Spinal cord (tissue), 10 donors: ENCODE data around the gene HEATR5A. TPM values are rescaled to one million over a fixed set of nuclear protein-coding genes. Genes with fewer than 3 reads are reported as not detected.

Experiments
- DNase-seq, 6 donors: peaks; one replicate each; pipeline versions ENCODE4 v3.0.0 to v3.0.0-alpha.2; 2013 to 2015; ENCODE audit warnings: low spot score in 6 of 6, low read depth in 4 of 6
- H3K27ac ChIP-seq: one replicate; pipeline ENCODE4 v1.5.1; 2013; ENCODE audit warnings: low read depth, low read length, control low read depth
- H3K27me3 ChIP-seq: one replicate; pipeline ENCODE4 v1.6.1; 2013; ENCODE audit warnings: low read length; ENCODE audit not compliant: control insufficient read depth, insufficient read depth
- H3K36me3 ChIP-seq: one replicate; pipeline ENCODE4 v1.6.1; 2013; ENCODE audit warnings: low read length; ENCODE audit not compliant: control insufficient read depth, insufficient read depth
- H3K4me1 ChIP-seq: one replicate; pipeline ENCODE4 v1.6.1; 2013; ENCODE audit warnings: low read length; ENCODE audit not compliant: control insufficient read depth, insufficient read depth
- H3K4me3 ChIP-seq: one replicate; pipeline ENCODE4 v1.5.1; 2013; ENCODE audit warnings: low read depth, low read length, control low read depth
- H3K9me3 ChIP-seq: one replicate; pipeline ENCODE4 v1.6.1; 2013; ENCODE audit warnings: low read length; ENCODE audit not compliant: control insufficient read depth, insufficient read depth
- WGBS: methylation state at CpG from one replicate; pipeline ENCODE4 v1.1.5; 2013; ENCODE audit warnings: missing lambda C conversion rate; ENCODE audit not compliant: insufficient coverage; 5-methylcytosine and 5-hydroxymethylcytosine counted together
- polyA plus RNA-seq, 2 donors: library from polyadenylated mRNA; unstranded; fragments of 120-200 nt; gene quantifications; one replicate each; pipeline ENCODE4 v1.2.1, GENCODE V29; 2013; ENCODE audit not compliant: insufficient read length in 2 of 2
- total RNA-seq, 2 donors: library from RNA; depleted of rRNA in 1 of 2; stranded (reverse); fragments of 120-200 nt in 1 of 2; fragments of >200 nt in 1 of 2; gene quantifications; one replicate each; pipeline versions ENCODE4 v1.2.3 to v1.2.4, GENCODE V29; 2013 to 2014
- donor health status: healthy.

The HEATR5A gene
- total and polyA plus RNA-seq, 4 donors, result 20.4 to 74.2 (median 37.1) TPM

DNA sequence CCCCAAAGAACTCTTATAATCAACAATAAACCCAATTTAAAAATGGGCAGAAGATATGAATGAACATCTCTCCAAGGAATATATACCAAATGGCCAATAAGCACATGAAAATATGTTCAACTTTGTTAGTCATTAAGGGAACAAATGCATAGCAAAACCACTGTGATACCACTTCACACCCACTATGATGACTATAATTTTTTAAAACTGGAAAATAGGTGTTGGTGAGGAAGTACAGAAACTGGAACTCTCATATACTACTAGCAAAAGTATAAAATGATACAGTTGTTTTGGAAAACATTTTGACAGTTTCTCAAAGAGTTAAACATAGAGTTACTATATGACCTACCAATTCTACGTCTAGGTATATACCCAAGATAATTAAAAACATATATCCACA is 9.4 kb upstream of the HEATR5A start:
- H3K27ac ChIP-seq, result no peak overlapping the region

DNA sequence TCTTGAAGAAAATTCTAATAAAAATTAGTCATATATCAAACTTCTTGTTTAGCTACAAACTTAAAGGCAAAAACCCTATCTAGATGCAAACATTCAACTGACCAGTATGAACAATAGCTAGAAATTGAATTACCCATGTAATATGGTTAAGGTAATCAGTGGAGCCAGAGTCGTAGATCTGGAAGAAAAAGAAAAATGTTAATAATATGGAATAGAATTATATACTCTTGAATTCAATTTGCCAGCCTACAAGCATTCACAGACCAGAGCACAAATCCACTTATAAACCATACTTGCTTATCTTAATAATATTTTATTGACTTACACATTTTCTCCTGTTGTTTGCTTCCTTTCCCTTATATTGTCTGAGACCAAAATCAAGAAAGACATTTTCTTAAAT is 7.7 kb upstream of the HEATR5A start:
- H3K36me3 ChIP-seq, result no peaks in the 10 kb centered on the region
- no peak overlapping the region for H3K4me3 ChIP-seq
- H3K9me3 ChIP-seq, result peaks cover 4% of the 10 kb centered on the region
- WGBS, result no CpG with 5 or more reads among the region's 1 CpG
- DNase-seq, result no peak
- no peak overlapping the region for H3K27ac ChIP-seq
- no peaks in the 10 kb centered on the region for H3K27me3 ChIP-seq
- H3K4me1 ChIP-seq, result no peaks in the 10 kb centered on the region

More for the DNA sequence above, 9.4 kb upstream of the HEATR5A start:
- Histone ChIP-seq H3K27me3 (no peaks in the 10 kb centered on the region), H3K9me3 (peaks cover 4% of the 10 kb centered on the region), H3K4me1 (no peaks in the 10 kb centered on the region), H3K36me3 (no peaks in the 10 kb centered on the region), H3K4me3 (no peak overlapping the region)
- DNase-seq, result no peak
- 100% methylated on average over 1 of the region's 1 CpG for WGBS

DNA sequence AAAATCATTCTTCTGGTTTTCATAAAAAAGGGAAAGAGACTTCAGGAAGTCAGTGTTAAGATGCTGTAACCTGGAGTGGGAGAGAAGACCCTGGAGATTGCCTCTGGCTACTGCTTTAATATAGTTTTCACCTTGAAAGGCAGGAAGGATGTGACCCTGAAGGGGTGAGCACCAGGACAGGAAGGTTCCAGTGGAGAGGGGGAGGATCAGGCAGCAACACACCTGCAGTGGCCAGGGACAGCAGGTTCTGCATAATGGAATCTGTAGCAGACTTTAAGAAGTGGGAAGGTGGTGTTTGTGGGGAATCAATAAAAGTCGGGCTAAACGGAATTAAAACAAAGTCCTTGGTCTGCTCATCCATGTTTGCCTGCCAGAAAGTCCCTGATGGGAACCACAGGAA is 6.3 kb upstream of the HEATR5A start:
- WGBS, result 65% methylated on average over 2 of the region's 2 CpGs
- no peak for DNase-seq
- Histone ChIP-seq H3K4me3 (no peak overlapping the region), H3K4me1 (no peaks in the 10 kb centered on the region), H3K36me3 (no peaks in the 10 kb centered on the region), H3K27ac (no peak overlapping the region), H3K9me3 (no peaks in the 10 kb centered on the region), H3K27me3 (no peaks in the 10 kb centered on the region)

DNA sequence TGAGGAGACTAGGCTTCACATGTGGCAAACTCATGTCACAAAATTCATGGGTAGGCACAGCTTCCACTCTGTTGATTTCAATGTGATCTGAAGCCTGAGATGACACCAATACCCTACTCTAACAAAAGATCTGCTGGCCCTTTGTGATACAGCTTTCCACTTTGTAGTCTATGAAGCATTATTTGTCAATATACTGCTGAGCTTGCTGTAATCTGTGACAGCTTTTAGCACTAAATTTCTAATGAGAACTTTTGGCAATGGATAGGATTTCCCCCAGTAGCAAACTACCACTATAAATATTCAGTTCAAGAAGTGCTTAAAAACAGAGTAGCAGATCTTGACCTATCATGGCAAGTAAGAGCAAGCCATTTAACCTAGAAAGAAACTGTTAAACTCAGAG is 5.6 kb upstream of the HEATR5A start:
- H3K27me3 ChIP-seq, result no peaks in the 10 kb centered on the region
- H3K27ac ChIP-seq, result no peak overlapping the region
- no peaks in the 10 kb centered on the region for H3K4me1 ChIP-seq
- H3K9me3 ChIP-seq, result no peaks in the 10 kb centered on the region
- DNase-seq, result no peak
- H3K4me3 ChIP-seq, result no peak overlapping the region
- H3K36me3 ChIP-seq, result no peaks in the 10 kb centered on the region

DNA sequence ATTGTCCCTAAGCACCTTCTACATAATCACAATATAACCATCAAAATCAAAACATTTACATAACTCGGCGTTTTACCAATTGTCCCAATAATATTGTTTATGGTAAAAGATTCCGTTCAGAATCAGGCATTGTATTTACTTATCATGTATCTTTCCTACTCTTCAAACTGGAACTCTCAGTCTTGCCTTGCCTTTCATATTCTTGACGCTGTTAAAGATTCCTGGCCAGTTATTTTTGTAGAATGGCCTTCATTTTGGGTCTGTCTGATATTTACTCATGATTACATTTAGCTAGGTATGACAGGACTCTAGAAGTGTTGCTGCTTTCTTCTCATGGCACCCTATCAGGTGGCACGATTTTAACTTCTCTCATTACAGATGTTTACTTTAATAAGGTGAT is 850 bp upstream of the HEATR5A start:
- Histone ChIP-seq H3K27ac (no peak overlapping the region), H3K36me3 (no peaks in the 10 kb centered on the region), H3K27me3 (no peaks in the 10 kb centered on the region), H3K9me3 (no peaks in the 10 kb centered on the region), H3K4me3 (peak overlapping the region; percentile 90), H3K4me1 (no peaks in the 10 kb centered on the region)
- no CpG with 5 or more reads among the region's 5 CpGs for WGBS
- DNase-seq, result no peak

DNA sequence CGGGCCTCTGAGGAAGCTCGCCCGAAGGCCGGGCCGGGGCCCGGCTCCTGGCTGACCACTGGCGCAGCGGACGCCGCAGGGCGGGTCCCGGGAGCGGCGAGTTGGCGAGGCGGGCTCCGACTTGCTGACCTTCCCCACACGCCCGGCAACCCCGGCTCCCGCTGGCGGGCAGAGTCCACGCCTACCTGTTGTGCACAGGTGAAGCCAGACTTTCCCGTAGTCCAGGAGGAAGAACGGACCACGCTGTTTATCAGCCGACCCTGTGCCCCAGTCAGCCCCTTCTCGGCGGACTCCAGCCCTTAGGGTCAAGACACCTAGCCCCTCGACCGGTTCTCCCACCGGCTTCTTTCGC is 407 bp downstream of the HEATR5A start:
- Histone ChIP-seq H3K27me3 (no peaks in the 10 kb centered on the region), H3K36me3 (no peaks in the 10 kb centered on the region), H3K4me1 (no peaks in the 10 kb centered on the region), H3K9me3 (no peaks in the 10 kb centered on the region), H3K27ac (peak overlapping the region; percentile 89), H3K4me3 (peak overlapping the region; percentile 90)
- 0% methylated on average over 33 of the region's 33 CpGs for WGBS
- peak in 3 of 6 donors; percentile 11 to 67 (median 22) for DNase-seq

DNA sequence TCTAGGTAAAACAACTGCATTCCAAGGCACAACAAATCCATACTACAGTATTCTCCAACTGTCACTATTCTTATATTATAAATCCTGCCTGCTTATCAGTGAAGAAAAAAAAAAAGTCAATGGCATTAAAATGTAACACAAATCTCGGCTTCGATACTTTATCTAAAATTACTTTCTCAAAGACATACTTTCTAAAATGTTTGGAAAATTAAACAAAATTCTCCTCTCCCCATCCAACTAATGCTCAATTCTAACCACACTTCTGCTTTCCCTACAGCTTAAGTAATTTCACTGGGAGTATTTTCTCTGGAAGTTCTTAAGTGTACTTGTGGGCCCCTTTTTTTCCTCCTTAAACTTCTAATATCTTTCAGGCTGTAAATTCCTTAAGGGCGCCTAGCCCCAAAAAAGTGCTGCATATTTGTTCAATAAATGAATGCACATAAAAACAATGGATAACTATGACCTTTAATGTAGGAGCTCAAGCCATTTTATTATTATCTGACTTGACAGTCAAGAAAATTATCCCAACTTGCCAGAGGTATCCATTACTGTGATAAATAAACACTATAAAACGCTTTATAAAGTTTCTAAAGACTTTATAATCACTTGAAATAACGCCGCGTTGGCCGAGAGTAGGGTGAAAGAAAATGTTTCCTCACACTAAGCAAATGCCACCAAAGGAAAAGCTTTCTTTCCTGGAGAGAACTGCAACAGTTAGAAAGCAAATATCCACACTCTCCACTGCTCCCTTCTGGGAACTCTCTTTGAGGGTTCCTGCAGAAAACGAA is 977 bp downstream of the HEATR5A start:
- no peaks in the 10 kb centered on the region for H3K4me1 ChIP-seq

DNA sequence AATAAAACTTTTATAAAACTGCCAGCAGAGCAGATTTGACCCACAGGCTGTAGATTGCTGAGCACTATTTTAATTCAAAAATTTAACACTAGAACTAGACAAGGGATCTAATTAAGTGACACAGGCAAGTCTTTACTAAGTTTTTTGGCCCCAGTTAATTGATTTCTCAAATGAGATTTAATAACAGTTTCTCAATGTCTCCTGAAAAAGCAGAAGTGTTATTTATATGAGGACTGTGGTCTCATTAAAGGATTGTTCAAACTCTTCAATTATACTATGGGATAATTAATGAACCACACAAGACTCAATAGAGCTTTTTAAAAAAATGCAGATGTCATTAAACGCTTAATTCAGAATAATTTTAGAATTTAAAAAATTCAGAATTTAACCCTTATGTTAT is 1.9 kb downstream of the HEATR5A start:
- H3K27ac ChIP-seq, result no peak overlapping the region
- H3K36me3 ChIP-seq, result no peaks in the 10 kb centered on the region
- no peak overlapping the region for H3K4me3 ChIP-seq
- no CpG with 5 or more reads among the region's 1 CpG for WGBS
- H3K27me3 ChIP-seq, result no peaks in the 10 kb centered on the region
- no peak for DNase-seq
- no peaks in the 10 kb centered on the region for H3K4me1 ChIP-seq
- no peaks in the 10 kb centered on the region for H3K9me3 ChIP-seq

More for the DNA sequence above, 977 bp downstream of the HEATR5A start:
- DNase-seq, result peak in 1 of 6 donors; percentile 45
- Histone ChIP-seq H3K36me3 (no peaks in the 10 kb centered on the region), H3K4me3 (peak overlapping the region; percentile 90), H3K27ac (peak overlapping the region; percentile 89), H3K9me3 (no peaks in the 10 kb centered on the region), H3K27me3 (no peaks in the 10 kb centered on the region)
- 0% methylated on average over 1 of the region's 9 CpGs for WGBS

DNA sequence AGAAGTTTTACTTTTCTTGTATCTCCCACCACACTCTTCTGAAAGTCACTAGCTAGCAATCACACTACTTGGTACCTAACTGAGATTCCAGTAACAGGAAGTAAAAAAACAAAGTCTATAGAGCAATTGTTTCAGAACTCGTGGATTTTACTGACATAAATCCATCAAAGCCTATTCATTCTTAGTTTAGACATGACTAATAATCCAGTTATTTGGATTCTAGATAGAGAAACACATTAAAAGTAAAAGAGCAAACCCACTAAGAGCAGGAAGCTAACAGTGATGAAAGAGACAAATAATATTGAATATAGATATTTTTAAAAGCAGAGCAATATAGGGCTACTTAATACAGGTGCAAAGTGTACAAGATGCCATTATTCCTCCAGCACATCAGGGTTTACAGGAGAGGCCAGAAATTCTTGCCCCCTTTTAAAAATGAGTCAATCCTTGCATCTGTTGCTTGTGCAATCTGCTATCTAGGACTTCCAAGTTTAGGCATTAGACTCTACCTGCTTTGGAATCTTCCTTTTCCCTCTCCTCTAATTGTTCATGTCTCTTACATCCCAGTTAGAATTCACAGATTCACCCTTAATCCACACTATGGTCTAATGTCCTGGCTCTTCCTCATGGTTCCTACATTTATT is 6.0 kb downstream of the HEATR5A start:
- WGBS, result no CpG with 5 or more reads among the region's 1 CpG
- Histone ChIP-seq H3K4me3 (no peak overlapping the region), H3K27ac (no peak overlapping the region), H3K9me3 (no peaks in the 10 kb centered on the region), H3K27me3 (no peaks in the 10 kb centered on the region), H3K4me1 (no peaks in the 10 kb centered on the region), H3K36me3 (no peaks in the 10 kb centered on the region)
- no peak for DNase-seq

DNA sequence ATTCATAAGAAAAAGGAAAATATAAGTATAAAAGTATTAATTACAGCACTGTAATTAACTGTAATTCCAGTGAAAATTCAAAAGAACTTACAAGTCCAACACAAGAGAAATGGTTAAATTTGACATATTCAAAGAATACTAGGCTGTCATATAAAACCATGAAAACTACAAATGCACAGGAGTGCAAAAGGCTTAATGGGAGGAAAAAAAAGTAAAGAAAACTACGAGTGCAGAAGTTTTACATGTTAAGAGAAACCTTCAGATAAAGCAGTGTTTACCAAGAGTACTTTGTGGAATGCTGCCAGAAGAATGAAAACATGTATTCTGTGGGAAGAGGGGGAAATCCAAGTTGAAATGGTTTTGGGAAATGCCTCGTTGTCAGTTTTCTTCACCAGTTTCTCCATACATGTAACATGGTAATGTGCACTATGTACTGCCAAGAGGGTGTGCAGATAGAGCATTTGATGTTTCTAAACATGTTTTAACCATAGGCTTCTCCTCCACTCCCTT is 9.1 kb downstream of the HEATR5A start:
- WGBS, result 14% methylated on average over 1 of the region's 2 CpGs
- Histone ChIP-seq H3K27ac (no peak overlapping the region), H3K36me3 (no peaks in the 10 kb centered on the region), H3K4me3 (no peak overlapping the region), H3K27me3 (no peaks in the 10 kb centered on the region), H3K9me3 (no peaks in the 10 kb centered on the region), H3K4me1 (no peaks in the 10 kb centered on the region)
- DNase-seq, result peak in 1 of 6 donors; percentile 35
